ENCODE measurements around the gene EXOC6.

The EXOC6 gene

DNA sequence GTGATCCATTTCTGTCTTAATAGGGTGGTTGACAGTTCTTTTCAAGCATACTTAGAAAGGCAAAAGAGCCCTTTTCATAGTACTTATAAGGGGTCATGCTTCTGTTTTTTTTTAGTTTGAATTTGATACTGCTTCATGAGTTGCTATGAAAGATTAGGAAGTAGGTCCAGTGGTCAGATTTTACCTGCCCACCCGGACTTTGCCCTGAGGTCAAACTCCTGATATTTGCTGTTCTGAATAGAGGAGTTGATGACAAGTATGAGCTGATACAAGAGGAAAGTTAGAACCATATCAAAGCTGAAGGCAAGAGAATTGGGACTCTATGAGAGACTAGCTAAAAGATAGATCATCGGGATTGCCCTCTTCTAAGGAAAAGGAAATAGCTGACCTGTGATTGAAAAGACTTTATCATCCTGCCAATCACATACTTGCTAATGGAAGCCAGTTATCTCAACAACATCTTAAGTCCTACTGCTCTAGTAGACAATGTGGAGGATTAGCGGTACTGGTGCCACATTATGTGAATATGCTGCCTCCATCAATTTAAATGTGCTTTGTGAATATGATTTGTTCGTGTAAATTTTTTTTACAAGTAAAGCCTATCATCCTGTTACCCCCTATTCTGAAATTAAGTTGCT is 174.8 kb downstream of the EXOC6 start:
- DNase-seq (ENCODE audit: low read depth) = no peak

DNA sequence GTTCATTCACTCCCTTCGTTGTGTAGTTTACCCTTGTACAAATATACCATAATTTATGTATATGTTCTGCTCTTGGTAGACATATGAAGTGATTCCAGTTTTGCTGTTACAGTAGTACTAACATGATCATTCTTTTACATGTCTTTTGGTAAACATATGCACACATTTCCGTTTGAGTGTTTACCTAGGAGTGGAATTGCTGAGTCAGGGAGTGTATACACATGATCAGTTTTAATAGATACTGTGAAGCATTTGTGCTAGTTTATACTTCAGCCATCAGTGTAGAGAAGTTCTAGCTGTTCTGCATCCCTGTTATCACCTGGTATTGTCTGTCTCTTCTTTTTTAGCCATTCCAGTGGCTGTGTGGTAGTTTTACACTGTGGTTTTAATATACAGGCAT is 177.8 kb downstream of the EXOC6 start:
- no peak for DNase-seq (ENCODE audit: low read depth)

DNA sequence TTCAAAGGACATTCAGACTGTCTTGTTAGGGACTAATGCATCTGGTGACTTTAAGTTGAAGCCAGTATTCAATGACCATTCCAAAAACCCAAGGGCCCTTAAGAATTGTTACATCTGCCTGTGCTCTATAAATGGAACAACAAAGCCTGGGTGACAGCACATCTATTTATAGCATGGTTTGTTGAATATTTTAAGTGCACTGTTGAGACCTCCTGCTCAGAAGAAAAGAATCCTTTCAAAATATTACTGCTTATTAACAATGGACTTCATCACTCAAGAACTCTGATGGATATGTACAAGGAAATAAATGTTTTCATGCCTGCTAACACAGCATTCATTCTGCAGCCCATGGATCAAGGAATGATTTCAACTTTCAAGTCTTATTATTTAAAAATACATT is 179.2 kb downstream of the EXOC6 start:
- peak; percentile 9 for DNase-seq (ENCODE audit: low read depth)

DNA sequence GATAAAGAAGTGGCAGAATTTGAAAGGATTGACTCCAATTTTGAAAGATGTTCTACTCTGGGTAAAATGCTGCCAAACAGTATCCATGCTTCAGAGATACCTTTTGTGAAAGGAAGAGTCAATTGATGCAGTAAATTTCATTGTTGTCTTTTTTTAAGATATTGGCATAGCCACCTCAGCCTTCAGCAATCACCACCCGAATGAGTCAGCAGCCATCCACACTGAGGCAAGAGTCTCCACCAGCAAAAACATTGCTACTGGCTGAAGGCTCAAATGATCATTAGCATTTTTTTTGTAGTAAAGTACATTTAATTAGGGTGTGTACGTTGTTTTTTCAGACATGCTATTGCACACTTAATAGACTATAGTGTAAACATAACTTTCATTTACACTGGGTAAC is 180.6 kb downstream of the EXOC6 start:
- peak; percentile 75 for DNase-seq (ENCODE audit: low read depth)

DNA sequence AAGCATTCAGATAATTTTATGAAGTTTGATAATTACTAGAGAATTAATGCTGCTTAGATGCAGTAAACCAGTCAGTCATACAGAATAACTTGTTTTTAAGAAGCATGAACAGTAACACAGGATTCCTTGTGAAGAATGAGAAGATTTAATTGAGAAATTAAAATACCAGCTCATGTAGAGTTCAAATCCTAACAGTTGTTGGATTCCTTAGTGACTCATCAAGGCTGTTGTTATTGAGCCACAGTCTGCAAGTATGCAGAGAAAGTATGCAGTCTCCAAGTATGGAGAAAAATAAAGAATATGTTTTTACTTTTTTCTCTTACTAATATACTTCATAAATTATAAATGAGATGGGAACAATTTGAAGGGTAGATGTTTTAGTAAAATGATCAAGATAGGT is 182.1 kb downstream of the EXOC6 start:
- peak; percentile 89 for DNase-seq (ENCODE audit: low read depth)

DNA sequence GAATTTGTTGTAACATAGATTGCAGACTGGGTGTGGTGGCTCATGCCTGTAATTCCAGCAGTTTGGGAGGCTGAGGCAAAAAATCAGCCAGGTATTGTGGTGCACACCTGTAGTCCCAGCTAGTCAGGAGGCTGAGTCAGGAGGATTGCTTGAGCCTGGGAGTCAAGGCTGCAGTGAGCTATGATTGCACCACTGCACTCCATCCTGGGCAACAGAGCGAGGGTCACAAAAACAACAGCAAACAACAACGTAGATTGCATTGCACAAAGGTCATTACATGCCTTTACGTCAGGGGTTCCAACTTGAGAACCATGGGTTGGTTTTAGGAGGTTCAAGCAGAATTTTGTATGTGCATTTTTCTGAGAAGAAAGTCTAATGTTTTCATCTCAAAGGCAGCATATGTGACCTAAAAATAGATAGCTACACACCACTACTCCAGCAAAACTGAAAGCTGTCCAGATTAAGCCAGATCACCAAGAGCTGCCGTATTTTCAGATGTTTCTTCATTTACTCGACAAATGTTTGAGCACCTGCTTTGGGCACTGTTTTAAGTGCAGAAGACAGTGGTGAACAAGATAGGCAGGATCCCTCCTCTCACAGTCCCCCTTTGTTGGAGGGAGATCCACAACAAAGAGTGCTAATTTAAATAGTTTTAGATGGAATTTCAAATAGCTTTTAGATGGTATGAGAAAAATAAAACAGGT is 183.9 kb downstream of the EXOC6 start:
- peak; percentile 30 for DNase-seq (ENCODE audit: low read depth)

DNA sequence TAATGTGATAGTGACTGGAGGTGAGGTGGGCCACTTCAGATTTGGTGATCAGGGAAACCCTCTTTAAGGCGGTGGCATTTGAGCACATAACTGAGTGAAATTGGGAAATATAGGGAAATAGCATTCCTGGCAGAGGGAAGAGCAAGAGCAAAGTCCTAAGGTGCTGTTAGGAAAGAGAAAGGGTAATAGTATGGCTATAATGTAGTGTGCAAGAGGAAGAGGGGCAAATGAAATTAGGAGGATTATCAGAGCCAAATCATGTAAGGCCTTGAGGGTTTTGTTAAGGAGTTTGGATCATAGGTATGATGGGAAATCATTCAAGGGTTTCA is 184.5 kb downstream of the EXOC6 start:
- DNase-seq (ENCODE audit: low read depth) = peak; percentile 3

DNA sequence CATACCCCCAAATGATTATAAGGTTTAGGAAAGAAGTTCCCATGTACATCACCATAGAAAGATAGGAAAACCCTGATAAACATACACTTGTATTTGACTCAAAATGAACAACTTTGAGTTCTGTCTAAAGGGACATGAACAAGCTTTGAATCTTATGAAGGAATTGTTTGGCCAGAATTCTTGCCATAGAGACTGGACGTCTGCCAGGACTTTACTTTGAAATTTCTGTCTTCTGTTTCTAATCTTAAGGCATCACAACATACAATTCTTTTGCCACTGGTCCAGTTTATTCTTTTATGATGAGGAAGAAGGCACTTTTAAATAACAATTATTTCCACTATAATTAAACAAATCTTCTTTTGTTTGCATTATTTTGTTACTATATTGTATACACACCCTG is 186.1 kb downstream of the EXOC6 start:
- peak; percentile 35 for DNase-seq (ENCODE audit: low read depth)

DNA sequence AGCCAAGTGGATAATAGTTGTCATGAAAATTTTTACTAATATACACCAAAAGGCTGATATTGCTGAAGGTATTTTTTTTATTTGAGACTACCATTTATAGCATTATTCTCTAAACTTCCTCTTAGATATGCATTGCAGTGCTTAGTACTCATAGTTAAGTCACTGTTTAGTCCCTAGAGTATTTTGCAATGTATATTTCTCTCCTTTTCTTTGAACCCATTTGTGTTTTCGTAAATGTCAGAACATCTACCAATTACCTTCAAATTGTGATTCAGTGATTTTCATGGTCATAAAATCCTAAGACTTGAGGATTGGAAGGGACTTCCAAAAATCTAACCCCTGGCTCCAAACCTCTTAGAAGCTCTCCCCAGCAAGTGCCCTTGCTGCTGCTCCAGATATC is 190.8 kb downstream of the EXOC6 start:
- DNase-seq (ENCODE audit: low read depth) = no peak

DNA sequence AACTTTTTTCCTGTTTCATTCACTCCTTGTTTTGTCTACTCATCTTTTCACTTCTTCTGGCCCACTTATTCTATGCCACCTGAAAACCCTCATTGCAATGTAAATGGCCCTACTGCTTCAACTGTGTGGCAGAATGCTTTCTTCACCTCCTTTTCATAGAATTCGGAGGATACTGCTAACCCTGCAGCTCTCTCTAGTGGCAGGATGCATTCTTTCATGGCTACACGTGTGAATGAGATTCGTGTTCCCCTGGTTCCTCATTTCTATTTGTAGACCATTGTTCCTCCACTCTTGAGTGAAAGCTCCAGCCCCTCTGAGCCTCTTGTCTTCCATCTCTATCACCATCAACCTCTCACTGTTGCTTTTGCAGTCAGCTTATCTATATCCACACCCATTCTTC is 191.4 kb downstream of the EXOC6 start:
- peak; percentile 67 for DNase-seq (ENCODE audit: low read depth)

DNA sequence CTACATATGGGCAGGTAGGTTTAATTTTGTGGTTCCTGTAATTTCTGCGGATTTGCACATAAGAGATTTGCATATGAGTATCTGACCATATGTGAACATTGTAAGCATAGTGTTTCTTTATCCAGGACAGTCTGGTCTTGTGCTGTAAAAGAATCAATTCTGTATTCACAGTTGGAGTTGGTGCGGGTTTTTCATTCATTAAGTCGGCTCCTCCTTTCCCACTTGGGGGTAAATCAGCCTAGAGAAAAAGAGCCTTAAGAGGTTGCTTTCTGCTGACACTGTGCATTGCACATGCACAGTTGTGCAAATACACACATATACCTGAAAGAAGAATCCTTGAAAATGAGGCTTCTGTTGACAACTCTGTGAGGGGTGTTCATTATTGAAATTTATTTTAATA is 206.2 kb downstream of the EXOC6 start:
- no peak for DNase-seq (ENCODE audit: low read depth)

DNA sequence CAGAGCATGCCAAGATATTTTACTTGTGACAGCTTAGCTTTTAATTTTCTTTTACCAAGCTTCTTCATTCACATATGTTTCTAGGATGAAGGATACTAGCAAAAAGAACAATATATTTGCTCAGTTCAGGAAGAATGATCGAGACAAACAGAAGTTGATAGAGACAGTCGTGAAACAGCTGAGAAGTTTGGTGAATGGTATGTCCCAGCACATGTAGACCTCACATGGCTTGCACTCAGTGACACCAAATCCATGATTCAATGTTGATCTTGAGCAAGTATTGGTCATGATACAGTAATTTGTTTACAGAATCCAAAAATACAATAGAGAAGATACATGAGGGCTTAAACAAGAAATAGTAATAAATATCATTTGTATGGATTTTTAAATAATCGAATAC is 209.8 kb downstream of the EXOC6 start:
- no peak for DNase-seq (ENCODE audit: low read depth)

DNA sequence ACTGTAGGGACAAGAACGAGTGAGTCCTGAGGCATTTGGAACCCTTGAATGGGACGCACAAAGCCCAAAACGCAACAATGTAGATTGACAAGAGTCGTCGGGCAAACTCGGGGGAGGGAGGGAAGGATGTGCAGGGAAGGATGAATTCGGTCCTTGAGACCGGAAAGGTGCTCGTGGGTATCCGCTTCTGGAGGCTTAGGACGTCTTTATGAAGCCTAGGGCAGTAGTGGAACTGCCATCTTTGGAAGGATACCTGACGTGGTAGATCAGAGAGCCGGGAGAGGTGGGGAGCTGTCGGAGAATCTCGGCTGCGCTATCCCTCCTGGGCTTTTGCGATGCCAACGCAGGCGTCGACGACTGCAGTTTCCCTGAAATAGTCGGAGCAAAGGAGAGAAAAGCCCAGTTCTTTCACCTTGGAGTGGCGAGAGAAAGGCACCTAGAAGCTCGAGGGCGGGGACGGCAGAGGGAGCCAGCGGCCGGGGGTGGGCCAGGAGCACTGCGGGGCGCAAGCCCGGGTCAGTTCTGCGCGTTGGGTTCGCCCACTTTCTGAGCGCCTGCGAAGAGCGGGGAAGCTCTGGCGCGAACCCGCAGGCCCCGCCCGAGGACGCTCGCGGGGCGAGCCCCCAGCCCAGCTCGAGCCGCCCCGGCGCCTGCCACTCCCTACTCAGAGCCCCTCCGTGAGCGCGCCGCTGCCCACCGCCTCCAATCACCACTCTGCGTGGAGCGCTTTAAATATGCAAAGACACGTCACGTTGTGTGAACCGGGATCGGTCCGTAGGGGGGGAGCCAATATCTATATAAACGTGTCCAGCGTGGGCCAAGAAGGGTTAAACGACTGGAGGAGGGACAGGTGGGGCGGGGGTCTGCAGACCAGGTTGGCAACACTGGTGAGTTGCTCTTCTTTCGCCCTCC is 211.9 kb downstream of the EXOC6 start, which contains the start of gene CYP26C1:
CYP26C1 (plus strand) TSS at position 824 of the 912 bp plus-strand sequence. CDS start 466 bp downstream, outside the sequence.
- DNase-seq (ENCODE audit: low read depth) = no peak

DNA sequence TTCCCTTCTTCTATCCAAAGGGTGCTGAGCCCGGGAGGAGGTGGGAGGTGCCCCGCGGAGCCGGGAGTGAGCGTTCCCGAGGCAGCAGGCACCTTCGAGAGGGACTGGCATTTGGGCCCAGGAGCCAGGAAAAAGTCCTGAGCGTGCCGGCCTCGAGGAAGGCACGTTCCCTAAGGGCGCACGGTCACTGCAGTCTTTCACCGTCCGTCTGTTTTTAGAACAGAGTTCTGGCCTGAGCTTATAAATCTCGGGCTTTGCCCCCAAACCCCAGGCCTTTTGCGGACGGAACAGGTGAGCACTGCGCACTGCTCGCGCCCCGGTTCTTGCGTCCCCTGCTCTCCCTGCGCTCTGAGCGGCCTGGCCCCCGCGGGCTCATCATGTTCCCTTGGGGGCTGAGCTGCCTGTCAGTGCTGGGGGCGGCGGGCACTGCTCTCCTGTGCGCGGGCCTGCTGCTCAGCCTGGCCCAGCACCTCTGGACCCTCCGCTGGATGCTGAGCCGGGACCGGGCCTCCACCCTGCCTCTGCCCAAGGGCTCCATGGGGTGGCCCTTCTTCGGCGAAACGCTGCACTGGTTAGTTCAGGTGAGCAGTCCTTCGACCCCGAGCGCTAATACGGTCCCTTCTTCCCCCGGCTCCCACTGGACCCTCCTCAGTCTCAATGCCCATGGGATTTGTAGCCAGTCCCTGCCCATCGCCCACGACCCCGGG is 212.7 kb downstream of the EXOC6 start:
- no peak for DNase-seq (ENCODE audit: low read depth)

DNA sequence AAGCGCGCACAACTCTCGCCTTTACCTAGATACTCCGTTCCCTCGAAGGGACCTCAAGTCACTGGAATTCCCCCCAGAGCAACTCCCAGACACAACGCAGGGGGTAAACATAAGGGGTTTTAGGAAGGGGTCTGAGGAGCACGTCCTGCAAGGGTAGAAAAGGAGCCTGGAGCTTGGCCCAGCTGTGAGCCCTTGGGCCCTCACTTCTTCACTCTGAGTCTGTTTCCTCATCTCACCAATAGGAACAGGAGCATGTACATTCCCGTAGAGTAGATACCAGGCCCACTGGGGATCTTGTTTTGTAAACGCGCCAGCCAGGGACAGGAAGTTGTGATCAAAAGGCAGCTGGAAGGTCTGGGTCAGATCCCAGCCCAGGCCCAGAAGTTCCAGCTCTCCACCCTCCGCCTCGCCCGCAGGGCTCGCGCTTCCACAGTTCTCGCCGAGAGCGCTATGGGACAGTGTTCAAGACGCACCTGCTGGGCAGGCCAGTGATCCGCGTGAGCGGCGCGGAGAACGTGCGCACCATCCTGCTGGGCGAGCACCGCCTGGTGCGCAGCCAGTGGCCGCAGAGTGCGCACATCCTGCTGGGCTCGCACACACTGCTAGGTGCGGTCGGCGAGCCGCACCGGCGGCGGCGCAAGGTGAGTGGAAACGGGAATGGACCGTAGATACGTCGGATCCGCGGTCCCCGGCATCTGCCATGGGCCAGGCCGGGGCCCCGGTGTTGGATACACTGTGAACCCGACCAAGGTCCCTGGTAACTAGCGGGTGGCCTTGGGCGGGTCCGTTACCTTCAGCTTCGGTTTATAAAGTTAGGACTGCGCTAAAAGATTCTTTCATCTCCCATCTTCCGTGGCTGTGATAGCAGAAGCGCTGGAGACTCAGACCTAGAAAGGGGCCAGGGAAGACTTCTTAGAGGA is 213.5 kb downstream of the EXOC6 start:
- no peak for DNase-seq (ENCODE audit: low read depth)

DNA sequence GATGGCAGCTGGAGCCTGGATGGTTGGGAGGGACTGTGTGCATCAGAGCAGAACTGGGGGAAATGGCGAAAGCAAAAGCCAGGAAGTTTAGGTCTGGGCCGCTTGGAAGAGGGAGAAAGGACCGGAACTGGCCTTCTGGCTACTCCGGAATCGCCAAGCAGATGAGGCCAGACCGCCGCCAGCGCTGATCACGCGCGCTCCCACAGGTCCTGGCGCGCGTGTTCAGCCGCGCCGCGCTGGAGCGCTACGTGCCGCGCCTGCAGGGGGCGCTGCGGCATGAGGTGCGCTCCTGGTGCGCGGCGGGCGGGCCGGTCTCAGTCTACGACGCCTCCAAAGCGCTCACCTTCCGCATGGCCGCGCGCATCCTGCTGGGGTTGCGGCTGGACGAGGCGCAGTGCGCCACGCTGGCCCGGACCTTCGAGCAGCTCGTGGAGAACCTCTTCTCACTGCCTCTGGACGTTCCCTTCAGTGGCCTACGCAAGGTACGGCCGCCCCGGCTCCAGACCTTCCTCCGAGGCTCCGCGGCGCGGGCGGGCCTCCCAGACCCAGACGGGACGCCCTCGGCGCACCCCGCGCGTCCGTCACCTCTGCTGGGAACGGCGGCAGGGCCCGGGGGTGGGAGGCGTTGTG is 214.3 kb downstream of the EXOC6 start:
- DNase-seq (ENCODE audit: low read depth) = peak; percentile 46

DNA sequence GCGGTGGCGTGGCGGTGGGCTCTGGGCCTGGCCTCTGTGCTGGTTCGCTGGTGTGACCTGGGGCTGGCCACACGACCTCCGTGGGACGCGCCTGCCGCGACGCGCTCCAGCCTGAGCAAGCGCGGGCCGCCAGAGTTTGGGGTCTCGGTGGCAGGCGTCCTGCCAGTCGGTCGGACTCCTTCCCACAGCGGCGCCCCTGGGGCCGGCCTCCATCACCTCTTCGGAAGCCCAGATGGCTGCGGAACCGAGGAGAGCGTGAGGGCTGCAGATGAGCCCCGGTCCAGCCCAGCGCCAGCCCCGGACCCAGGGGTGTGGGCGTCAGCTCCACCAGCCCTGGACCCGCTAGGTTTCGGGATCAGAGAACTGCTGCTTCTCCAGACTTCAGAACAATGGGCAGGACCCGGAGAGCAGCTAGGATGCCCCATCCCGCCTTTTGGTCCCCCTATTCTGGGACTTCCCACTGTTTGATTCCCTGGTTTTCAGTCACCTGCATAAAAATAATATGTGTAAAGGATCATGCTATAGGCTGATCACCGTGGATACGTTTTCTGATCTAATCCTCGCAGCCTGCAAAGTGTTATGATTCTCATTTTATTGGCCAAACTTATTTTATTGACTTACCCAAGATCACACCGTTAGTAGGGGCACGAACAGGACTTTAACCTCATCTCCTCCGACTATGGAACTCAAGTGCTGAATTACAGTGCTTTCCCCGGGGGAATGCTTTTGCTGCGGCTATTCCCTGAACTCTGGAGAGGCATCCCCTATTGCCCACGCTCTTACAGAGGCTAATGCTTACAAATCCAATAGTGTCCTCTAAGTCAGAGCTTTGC is 215.0 kb downstream of the EXOC6 start:
- DNase-seq (ENCODE audit: low read depth) = no peak

DNA sequence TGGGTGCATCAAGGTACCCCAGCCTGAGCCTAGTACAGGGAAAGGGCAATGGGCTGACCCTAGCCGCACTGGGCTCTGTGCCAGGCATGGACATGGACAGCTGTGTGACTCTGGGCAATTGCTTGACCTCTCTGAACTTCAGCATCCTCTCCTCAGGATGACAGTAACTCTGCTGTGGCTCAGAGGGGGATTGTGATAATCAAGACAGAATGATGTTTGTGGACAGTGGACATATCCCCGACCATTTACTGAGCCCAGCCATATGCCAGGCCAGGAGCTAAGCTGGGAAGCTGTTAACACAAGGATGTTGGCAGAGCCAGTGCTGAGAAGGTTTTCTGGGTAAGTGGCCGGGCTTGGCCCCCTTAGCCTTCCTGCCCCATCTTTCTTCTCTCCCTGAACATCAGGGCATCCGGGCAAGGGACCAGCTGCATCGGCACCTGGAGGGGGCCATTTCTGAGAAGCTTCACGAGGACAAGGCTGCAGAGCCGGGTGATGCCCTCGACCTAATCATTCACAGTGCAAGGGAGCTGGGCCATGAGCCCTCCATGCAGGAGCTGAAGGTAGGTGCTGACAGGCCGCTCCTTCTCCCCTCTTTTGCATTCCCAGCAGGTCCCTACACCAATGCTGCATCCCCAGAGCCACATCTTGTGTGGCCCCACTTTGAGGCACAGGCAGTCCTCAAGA is 215.8 kb downstream of the EXOC6 start:
- no peak for DNase-seq (ENCODE audit: low read depth)
